Right atrium auricular region (tissue), 2 donors: ENCODE results near the gene KIAA1549. TPM values are rescaled to one million over a fixed set of nuclear protein-coding genes. Genes with fewer than 3 reads are reported as not detected.

Source experiments
- DNase-seq: peaks from one replicate; pipeline ENCODE4 v3.0.0-alpha.2; 2019; ENCODE audit warnings: low spot score
- H3K27ac ChIP-seq, 2 donors: fragments of 200-600 bp; sonication (generic); 1 replicate in 1 of 2; 2 replicates in 1 of 2; pipeline ENCODE4 v1.5.1; 2016 to 2019
- H3K27me3 ChIP-seq, 2 donors: fragments of 200-600 bp; sonication (generic); one replicate each; pipeline versions ENCODE4 v1.5.1 to v1.6.0; 2017 to 2019
- H3K36me3 ChIP-seq: fragments of 200-600 bp; sonication (generic); one replicate; pipeline ENCODE4 v1.5.1; 2016
- H3K4me1 ChIP-seq, 2 donors: fragments of 200-600 bp; sonication (generic); one replicate each; pipeline versions ENCODE4 v1.5.1 to v1.6.0; 2017 to 2019
- H3K4me3 ChIP-seq, 2 donors: fragments of 200-600 bp; sonication (generic); 1 replicate in 1 of 2; 2 replicates in 1 of 2; pipeline ENCODE4 v1.5.1; 2017 to 2019; ENCODE audit warnings: mild to moderate bottlenecking in 1 of 2, moderate library complexity in 1 of 2
- H3K9me3 ChIP-seq, 2 donors: fragments of 200-600 bp; sonication (generic); one replicate each; pipeline ENCODE4 v1.5.1; 2019
- total RNA-seq, 2 donors: library from RNA; depleted of rRNA; stranded (reverse); fragments of >200 nt; gene quantifications; one replicate each; pipeline ENCODE4 v1.1.0, GENCODE V29; 2016
- TF ChIP-seq, protein P1 (sequence below), 2 donors: fragments of 200-600 bp; sonication (generic); IDR thresholded peaks; one replicate each; pipeline ENCODE4 v1.5.1; 2019; ENCODE audit warnings: antibody characterized with exemption in 2 of 2

KIAA1549 gene
- total RNA-seq, 2 donors from 2014 or later: 0.85 to 1.4 TPM

DNA sequence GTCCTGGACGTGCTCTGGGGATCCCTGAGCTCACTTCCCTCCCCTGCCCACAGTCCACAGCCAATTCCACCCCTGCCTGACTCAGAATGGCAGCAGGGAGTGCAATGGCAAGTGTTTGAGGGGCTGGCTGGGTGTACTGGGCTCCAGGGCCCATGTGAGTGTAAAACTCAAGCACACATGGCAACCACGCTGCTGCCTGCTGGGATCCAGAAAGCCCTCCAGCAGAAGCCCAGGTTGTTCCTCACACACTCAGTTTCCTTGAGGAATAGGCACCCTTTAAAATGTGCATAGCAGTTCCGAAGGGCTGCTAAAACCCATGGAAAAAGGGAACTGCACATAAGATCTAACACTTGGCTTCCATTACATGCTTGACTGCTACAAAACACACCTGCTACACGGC, 171.8 kb downstream of the KIAA1549 start:
- Histone ChIP-seq H3K36me3 (no peaks in the 10 kb centered on the region), H3K4me1 (no peaks in the 10 kb centered on the region), H3K9me3 (no peaks in the 10 kb centered on the region), H3K27me3 (no peaks in the 10 kb centered on the region), H3K4me3 (no peak overlapping the region), H3K27ac (no peak overlapping the region)
- DNase-seq: no peak
- TF ChIP-seq, protein P1, sequence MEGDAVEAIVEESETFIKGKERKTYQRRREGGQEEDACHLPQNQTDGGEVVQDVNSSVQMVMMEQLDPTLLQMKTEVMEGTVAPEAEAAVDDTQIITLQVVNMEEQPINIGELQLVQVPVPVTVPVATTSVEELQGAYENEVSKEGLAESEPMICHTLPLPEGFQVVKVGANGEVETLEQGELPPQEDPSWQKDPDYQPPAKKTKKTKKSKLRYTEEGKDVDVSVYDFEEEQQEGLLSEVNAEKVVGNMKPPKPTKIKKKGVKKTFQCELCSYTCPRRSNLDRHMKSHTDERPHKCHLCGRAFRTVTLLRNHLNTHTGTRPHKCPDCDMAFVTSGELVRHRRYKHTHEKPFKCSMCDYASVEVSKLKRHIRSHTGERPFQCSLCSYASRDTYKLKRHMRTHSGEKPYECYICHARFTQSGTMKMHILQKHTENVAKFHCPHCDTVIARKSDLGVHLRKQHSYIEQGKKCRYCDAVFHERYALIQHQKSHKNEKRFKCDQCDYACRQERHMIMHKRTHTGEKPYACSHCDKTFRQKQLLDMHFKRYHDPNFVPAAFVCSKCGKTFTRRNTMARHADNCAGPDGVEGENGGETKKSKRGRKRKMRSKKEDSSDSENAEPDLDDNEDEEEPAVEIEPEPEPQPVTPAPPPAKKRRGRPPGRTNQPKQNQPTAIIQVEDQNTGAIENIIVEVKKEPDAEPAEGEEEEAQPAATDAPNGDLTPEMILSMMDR (IDR thresholded peaks at IDR 0.05): no peak

DNA sequence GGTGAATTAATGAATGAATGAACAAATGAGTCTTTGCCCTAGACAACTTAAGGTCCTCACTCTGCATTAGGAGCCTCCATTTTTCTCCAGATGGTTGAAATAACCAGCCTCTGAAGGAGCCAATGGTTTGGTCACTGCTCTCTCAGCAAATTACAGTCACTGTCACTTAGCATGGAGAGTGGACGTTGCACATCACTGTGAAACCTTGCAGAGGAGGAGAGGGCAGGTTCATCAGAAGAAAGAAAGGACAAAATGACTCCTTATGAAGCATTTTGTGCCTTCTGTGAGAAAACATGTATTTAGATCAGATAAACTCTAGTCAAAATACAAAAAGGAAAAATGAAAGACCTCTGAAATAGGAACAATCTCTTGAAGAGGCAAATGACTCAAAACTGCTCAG, 176.6 kb downstream of the KIAA1549 start:
- no peaks in the 10 kb centered on the region for H3K27me3 ChIP-seq

DNA sequence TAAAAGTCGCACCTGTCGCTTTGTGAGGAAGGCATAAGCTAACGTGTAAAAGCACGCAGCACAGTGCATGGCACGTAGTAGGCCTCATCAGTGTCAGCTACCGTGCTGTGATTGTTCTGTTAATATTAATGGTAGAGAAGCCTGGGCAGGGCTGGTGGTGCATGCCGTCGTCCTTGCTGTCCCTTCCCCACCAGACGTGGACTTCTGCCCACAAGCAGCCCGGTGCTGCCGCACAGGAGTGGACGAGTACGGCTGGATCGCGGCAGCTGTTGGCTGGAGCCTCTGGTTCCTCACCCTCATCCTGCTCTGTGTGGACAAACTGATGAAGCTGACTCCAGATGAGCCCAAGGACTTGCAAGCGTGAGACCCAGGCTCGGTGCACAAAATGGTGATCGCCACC, 178.5 kb downstream of the KIAA1549 start:
- no peak for DNase-seq
- Histone ChIP-seq H3K4me1 (no peaks in the 10 kb centered on the region), H3K9me3 (no peaks in the 10 kb centered on the region), H3K27ac (no peak overlapping the region), H3K4me3 (no peak overlapping the region), H3K36me3 (no peaks in the 10 kb centered on the region), H3K27me3 (no peaks in the 10 kb centered on the region)
- TF ChIP-seq, protein P1 (IDR thresholded peaks at IDR 0.05): no peak

More for the DNA sequence above, 176.6 kb downstream of the KIAA1549 start:
- Histone ChIP-seq H3K36me3 (no peaks in the 10 kb centered on the region), H3K4me3 (no peak overlapping the region), H3K9me3 (no peaks in the 10 kb centered on the region), H3K27ac (no peak overlapping the region), H3K4me1 (no peaks in the 10 kb centered on the region)
- no peak for DNase-seq
- TF ChIP-seq, protein P1 (IDR thresholded peaks at IDR 0.05): no peak

DNA sequence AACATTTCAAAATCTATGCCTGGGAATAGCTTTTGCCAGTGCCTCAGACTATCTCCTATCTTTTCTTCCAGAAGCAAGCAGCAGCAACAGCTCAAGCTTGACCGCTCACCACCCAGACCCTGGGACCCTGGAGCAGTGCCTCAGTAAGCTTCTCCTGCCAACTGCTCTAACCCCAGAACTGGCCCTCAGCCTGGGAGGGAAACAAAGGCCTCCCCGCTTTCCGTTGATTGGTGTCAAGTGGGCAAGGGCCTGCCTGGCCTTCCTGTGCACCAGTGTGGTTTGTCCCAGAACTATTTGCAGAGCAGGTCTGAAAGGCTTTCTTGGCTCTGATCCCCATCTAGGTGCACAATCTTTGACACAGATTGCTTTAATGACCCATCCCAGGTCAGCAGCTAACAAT, 179.9 kb downstream of the KIAA1549 start:
- Histone ChIP-seq H3K4me3 (no peak overlapping the region), H3K4me1 (no peaks in the 10 kb centered on the region), H3K27me3 (no peaks in the 10 kb centered on the region), H3K9me3 (no peaks in the 10 kb centered on the region), H3K36me3 (no peaks in the 10 kb centered on the region), H3K27ac (no peak overlapping the region)
- no peak for DNase-seq
- TF ChIP-seq, protein P1 (IDR thresholded peaks at IDR 0.05): no peak

DNA sequence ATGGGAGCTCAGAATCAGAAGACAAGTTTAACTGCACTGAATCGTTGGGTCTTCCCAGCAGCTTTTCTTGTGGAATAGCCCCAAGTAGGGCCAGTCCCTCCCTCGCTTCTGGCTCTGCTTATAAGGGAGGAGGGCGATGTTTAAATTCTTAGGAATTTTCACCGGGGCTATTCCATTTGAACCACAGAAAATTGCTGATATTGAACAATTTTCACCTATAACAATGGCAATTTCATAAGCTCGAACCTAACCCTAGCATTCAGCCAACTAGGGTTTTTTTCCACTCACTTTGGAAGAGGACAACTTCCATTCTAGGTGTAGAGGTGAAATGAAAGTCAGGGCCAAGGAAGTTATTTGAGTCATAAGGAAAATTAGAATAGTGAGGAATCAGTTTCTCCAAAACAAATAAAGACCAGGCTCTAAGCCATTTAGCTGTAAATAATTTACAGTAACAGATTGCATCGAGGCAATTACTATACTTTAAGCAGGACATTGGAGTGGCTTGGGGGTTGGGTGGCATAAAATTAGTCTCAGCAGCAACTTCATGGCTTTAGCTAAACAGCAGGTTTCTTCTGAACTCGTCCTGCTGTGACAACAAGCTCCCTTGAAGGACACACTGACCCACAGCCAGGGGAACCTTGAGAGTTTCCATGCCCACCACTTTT, 181.7 kb downstream of the KIAA1549 start:
- TF ChIP-seq, protein P1 (IDR thresholded peaks at IDR 0.05): no peak
- Histone ChIP-seq H3K9me3 (no peaks in the 10 kb centered on the region), H3K4me3 (no peak overlapping the region), H3K27ac (no peak overlapping the region), H3K27me3 (no peaks in the 10 kb centered on the region), H3K36me3 (no peaks in the 10 kb centered on the region), H3K4me1 (no peaks in the 10 kb centered on the region)
- no peak for DNase-seq

- H3K27me3 ChIP-seq: no peaks in the 10 kb centered on the region
These were observed 182.4 kb downstream of the KIAA1549 start for GRCh38 chr7:138798836-138799235.

More at GRCh38 chr7:138798836-138799235, 182.4 kb downstream of the KIAA1549 start:
- DNase-seq: no peak
- TF ChIP-seq, protein P1 (IDR thresholded peaks at IDR 0.05): no peak
- H3K27ac ChIP-seq: no peak overlapping the region
- no peak overlapping the region for H3K4me3 ChIP-seq
- H3K4me1 ChIP-seq: no peaks in the 10 kb centered on the region
- H3K36me3 ChIP-seq: no peaks in the 10 kb centered on the region
- H3K9me3 ChIP-seq: no peaks in the 10 kb centered on the region
